SK-N-SH treated with all-trans-retinoic acid at 6 μM for 48 hours (cell line): Measurements from ENCODE around the gene IL31.

Experiments used
- ARNTL ChIP-seq: fragments of 450-650 bp; formaldehyde crosslinking; IDR thresholded peaks from 2 replicates; pipeline ENCODE4 v1.5.0; 2020; ENCODE audit warnings: low read depth, mild to moderate bottlenecking, moderate library complexity, borderline replicate concordance
- BACH2 ChIP-seq: fragments of 250-450 bp; sonication (Bioruptor Pico); IDR thresholded peaks from 2 replicates; pipeline ENCODE4 v1.9.0; 2021; ENCODE audit warnings: mild to moderate bottlenecking, borderline replicate concordance
- CSDC2 ChIP-seq: fragments of 250-450 bp; sonication (Bioruptor Pico); IDR thresholded peaks from 2 replicates; pipeline ENCODE4 v1.5.0; 2020; ENCODE audit warnings: mild to moderate bottlenecking, moderate library complexity
- ESRRG ChIP-seq: fragments of 250-450 bp; sonication (Bioruptor Pico); IDR thresholded peaks from 2 replicates; pipeline ENCODE4 v1.6.1; 2021; ENCODE audit warnings: mild to moderate bottlenecking
- PPARA ChIP-seq: fragments of 250-450 bp; sonication (Bioruptor Pico); IDR thresholded peaks from 2 replicates; pipeline ENCODE4 v1.5.0; 2020; ENCODE audit warnings: mild to moderate bottlenecking, borderline replicate concordance
- SNAI2 ChIP-seq: fragments of 250-450 bp; sonication (Bioruptor Pico); IDR thresholded peaks from 2 replicates; pipeline ENCODE4 v1.5.0; 2020; ENCODE audit warnings: mild to moderate bottlenecking, moderate library complexity
- TSHZ2 ChIP-seq: fragments of 250-450 bp; sonication (Bioruptor Pico); IDR thresholded peaks from 2 replicates; pipeline ENCODE4 v1.5.0; 2020; ENCODE audit warnings: mild to moderate bottlenecking, moderate library complexity
- ZFP3 ChIP-seq: fragments of 250-450 bp; sonication (Bioruptor Pico); IDR thresholded peaks from 2 replicates; pipeline ENCODE4 v1.5.0; 2020; ENCODE audit warnings: mild to moderate bottlenecking, moderate library complexity
- ZFP30 ChIP-seq: fragments of 450-650 bp; formaldehyde crosslinking; IDR thresholded peaks from 2 replicates; pipeline ENCODE4 v1.5.0; 2022; ENCODE audit warnings: mild to moderate bottlenecking, moderate library complexity
- ZNF70 ChIP-seq: fragments of 450-650 bp; formaldehyde crosslinking; IDR thresholded peaks from 2 replicates; pipeline ENCODE4 v1.5.0; 2020; ENCODE audit warnings: mild to moderate bottlenecking, moderate library complexity
- ZNF8 ChIP-seq: fragments of 450-650 bp; formaldehyde crosslinking; IDR thresholded peaks from 2 replicates; pipeline ENCODE4 v1.5.0; 2020; ENCODE audit warnings: mild to moderate bottlenecking, moderate library complexity
- TF ChIP-seq, protein P1 (sequence below): fragments of 250-450 bp; sonication (Bioruptor Pico); IDR thresholded peaks from 2 replicates; pipeline ENCODE4 v1.5.1; 2020; ENCODE audit warnings: low read depth, mild to moderate bottlenecking, moderate library complexity

GRCh38 chr12:122199484-122200355 lies 25.7 kb upstream of the IL31 start:
- TF ChIP-seq ARNTL (CRISPR knock-in tag): no peak
- TF ChIP-seq, protein P1, sequence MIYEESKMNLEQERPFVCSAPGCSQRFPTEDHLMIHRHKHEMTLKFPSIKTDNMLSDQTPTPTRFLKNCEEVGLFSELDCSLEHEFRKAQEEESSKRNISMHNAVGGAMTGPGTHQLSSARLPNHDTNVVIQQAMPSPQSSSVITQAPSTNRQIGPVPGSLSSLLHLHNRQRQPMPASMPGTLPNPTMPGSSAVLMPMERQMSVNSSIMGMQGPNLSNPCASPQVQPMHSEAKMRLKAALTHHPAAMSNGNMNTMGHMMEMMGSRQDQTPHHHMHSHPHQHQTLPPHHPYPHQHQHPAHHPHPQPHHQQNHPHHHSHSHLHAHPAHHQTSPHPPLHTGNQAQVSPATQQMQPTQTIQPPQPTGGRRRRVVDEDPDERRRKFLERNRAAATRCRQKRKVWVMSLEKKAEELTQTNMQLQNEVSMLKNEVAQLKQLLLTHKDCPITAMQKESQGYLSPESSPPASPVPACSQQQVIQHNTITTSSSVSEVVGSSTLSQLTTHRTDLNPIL (CRISPR knock-in tag): no peak
- TF ChIP-seq ZNF8 (CRISPR knock-in tag): no peak
- no peak for TF ChIP-seq ZFP3 (CRISPR knock-in tag)
- TF ChIP-seq SNAI2 (CRISPR knock-in tag): no peak
- no peak for TF ChIP-seq CSDC2 (CRISPR knock-in tag)
- TF ChIP-seq ESRRG (CRISPR knock-in tag): no peak
- no peak for TF ChIP-seq ZNF70 (CRISPR knock-in tag)
- TF ChIP-seq ZFP30 (CRISPR knock-in tag): no peak
- TF ChIP-seq BACH2 (CRISPR knock-in tag): no peak
- TF ChIP-seq PPARA (CRISPR knock-in tag): no peak
- TF ChIP-seq TSHZ2: no peak
